ENCODE data around the gene CMSS1. TPM values are rescaled to one million over a fixed set of nuclear protein-coding genes. Genes with fewer than 3 reads are reported as not detected.
"Not testable (repeated sequence)": the region's sequence is repeated elsewhere in the genome, so short reads cannot be mapped to it uniquely, and the experiment has no call there.

Gene CMSS1
- total RNA-seq, 1 experiment from 2014 or later: 50.7 TPM

DNA sequence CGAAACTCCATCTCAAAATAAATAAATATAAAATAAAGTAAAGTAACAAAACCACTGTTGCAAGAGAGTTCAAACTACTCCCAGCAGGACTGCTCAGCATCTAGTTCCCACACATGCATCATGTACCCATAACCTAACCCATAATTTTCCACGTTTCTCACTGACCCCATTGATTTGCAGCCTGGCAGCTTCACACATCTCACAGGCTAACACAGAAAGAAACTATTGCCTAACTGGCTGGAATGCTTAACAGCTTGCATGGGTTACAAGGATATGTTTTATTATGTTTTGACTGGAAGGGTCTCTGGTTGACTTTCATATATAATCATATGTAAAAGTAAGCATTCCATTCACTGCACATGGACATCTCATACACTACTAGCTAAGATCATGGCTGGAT lies 387.5 kb downstream of the CMSS1 start:
- DNase-seq (ENCODE audit: low read depth, low spot score): no peak
- in situ Hi-C loops (cut with HindIII; ENCODE audit: low pct_unique_long_range_greater_than_20kb, low sequenced_read_pairs): no loop called here

DNA sequence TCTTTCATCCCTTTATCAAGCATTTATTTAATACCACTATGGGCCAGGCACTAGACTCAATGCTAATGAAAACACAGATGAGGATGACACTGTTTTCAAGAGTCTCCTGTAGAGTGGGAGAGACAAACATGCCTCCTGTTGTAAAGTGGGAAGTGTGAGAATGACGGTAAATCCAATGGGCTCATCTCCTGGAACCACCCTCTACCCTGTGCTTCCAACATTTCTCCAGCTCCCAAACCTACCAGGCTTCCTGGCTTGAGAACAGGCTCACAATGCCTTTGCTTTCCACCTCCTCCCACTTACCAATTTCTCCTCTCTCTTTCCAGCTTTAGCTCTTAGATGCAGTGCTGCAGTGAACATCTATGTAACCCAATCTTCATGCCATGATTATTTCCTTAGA lies 389.0 kb downstream of the CMSS1 start:
- in situ Hi-C loops (cut with HindIII; ENCODE audit: low pct_unique_long_range_greater_than_20kb, low sequenced_read_pairs): no loop called here

DNA sequence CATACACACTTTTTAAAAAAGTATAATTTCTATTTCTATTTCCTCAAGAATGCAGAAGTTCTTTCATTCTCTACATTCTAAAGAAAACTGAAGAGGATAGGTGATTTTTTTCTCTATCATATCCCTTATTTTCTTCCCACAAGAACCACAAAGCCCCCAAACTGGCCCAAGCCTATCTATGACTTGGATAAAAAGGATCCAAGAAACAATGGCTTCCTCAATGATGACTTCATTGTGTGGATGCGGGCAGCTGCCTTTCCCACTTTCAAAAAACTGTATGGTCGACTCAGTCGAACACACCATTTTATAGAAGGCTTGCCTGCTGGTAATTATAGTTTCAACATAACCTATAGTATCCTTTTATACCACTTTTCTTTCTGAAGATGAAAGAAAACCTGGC lies 390.2 kb downstream of the CMSS1 start:
- in situ Hi-C loops (cut with HindIII; ENCODE audit: low pct_unique_long_range_greater_than_20kb, low sequenced_read_pairs): no loop called here
- no peak for DNase-seq (ENCODE audit: low read depth, low spot score)

More for the DNA sequence above, 389.0 kb downstream of the CMSS1 start:
- DNase-seq (ENCODE audit: low read depth, low spot score): no peak

DNA sequence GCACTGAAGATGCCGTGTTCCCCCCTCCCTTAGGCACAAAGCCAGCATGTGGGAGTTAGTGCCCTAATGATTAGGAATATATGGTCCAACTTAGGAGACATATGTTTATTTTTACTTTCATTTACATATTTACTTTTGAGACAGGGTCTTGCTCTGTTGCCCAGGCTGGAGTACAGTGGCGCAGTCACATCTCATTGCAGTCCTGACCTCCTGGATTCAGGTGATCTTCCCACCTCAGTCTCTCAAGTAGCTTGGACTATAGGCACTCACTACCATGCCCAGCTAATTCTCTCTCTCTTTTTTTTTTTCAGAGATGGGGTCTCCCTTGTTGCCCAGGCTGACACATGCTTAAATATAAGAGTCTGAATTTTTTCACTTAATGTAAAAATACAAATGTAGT lies 391.5 kb downstream of the CMSS1 start:
- in situ Hi-C loops (cut with HindIII; ENCODE audit: low pct_unique_long_range_greater_than_20kb, low sequenced_read_pairs): no loop called here
- DNase-seq (ENCODE audit: low read depth, low spot score): no peak

DNA sequence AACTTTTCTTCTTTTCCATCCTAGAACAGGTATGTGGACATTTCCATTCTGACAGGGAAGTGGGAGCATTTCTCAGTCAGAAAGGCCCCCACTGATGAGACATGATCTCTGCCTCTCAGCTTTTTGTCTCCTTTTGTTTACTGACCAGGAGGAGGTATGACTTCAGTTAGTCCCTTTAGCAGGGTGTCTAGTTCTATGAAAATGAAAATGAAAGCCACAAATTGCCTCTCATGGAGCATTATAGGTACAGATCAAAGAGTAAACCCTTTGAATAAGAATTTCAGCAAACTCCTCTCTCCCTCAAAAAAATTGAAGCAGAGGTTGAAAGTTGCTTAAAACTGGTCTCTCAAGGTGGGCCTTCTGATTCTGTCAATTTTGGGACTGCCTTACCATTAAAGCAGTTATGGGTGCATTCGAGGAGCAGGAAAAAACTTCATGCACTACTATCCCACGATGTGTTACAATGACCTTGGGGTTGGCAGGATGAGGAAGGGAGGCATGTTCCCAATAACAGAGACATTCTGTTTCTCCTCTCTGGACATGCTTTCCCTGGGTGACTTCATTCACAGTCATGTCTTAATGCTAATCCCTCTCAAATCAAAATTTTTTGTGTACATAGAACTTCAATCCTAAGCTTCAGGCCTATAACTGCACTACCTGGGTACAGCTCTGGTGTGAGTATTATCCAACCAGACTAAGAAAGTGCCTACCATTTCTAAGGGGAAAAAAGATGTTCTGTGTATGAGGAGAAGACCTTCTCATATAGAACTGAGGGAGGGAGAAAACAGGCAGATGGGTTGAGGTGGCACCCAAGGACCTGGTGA lies 392.5 kb downstream of the CMSS1 start:
- no peak for DNase-seq (ENCODE audit: low read depth, low spot score)
- in situ Hi-C loops (cut with HindIII; ENCODE audit: low pct_unique_long_range_greater_than_20kb, low sequenced_read_pairs): no loop called here

DNA sequence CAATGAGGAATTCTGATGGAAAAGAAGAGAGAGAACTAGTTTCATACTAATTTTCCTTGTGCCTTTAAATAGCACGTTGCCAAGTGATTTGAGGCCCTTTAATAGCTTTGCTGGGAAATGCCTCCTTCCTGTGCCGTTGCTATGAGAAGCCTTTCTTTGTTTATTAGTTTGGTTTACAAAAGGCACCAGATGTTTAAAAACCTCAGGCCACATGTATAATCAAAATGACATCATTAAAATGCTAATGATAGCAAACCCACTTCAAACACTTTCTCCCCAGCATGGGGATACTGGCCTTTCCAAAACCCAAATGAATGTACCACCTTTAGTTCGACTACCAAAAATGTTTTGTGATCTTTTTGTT lies 393.1 kb downstream of the CMSS1 start:
- in situ Hi-C loops (cut with HindIII; ENCODE audit: low pct_unique_long_range_greater_than_20kb, low sequenced_read_pairs): no loop called here
- DNase-seq (ENCODE audit: low read depth, low spot score): peak; percentile 54

DNA sequence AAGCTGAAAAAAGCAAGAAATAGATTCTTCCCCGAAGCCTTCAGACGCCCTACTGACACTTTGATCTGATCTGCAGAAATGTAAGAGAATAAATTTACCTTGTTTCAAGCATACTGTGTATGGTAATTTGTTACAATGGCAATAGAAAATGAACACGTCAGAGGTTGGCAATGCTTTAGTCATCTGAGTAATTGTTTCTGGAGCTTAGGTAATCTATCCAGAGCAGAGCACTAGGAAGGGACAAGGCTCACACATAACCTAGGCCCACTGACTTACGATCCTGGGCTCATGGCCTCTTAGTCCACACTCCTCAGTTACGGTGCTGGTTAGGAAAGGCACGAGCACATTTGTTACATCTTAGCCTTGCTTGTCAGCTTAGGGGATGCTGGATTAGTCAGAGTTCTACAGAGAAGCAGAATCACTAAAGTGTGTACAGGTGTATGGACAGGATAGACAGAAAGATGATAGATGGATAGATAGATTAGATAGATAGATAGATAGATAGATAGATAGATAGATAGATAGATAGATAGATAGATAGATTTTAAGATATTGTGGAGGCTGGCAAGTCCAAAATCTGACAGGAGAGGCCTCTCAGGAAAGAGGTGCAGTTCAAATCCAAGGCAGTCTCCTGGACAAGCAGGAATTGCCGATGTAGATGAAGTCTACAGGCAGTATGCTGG lies 396.4 kb downstream of the CMSS1 start:
- in situ Hi-C loops (cut with HindIII; ENCODE audit: low pct_unique_long_range_greater_than_20kb, low sequenced_read_pairs): no loop called here
- DNase-seq (ENCODE audit: low read depth, low spot score): no peak

DNA sequence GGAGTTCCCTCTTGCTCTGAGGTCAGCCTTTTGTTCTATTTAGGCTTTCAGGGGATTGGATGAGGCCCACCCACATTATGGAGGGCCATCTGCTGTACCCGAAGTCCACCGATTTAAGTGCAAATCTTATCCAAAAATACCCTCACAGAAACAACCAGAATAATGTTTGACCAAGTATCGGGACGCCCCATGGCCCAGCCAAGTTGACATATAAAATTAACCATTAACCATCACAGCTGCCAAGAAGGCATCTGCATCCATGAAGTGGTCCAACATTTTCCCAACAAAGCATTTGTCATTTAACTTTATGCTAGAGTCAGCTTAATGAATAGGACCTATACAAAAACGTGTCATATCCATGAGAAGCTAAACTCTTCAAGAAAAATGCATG lies 396.9 kb downstream of the CMSS1 start:
- DNase-seq (ENCODE audit: low read depth, low spot score): no peak
- in situ Hi-C loops (cut with HindIII; ENCODE audit: low pct_unique_long_range_greater_than_20kb, low sequenced_read_pairs): no loop called here

DNA sequence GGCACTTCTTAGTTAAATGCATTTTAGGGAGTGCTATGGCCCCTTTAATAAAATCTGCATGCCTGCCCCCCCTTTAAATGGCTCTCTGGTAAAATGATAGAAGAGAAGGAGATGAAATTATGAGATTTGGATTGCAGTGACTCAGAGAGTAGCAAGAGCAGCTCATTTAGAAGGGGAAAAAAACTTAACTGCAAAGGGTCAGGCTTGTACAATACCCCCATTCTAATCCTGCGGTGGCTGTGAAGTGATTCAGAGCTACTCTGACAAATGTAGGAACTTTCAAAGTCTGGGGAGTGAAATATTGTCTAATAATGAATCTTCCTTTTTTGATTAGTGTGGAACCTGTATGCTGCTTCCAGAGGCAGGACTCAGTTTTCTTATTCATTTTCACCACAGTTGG lies 399.1 kb downstream of the CMSS1 start:
- in situ Hi-C loops (cut with HindIII; ENCODE audit: low pct_unique_long_range_greater_than_20kb, low sequenced_read_pairs): no loop called here
- peak; percentile 23 for DNase-seq (ENCODE audit: low read depth, low spot score)

DNA sequence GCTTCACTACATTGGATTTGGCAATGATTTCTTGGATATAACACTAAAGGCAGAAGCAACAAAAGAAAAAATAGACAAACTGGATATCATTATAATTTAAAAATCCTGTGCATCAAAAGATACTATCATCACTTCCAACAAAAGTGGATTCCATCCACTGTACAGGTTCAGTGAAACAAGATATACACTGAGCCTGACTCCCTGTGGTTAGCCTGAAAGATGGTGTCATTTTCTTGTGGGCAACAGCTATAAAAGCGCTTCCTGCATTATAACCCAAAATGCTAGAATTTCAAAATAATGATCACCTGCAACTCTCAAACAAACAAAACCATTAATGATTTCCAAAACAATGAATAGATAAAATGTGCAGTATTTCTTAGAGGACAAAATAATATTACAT lies 403.5 kb downstream of the CMSS1 start:
- in situ Hi-C loops (cut with HindIII; ENCODE audit: low pct_unique_long_range_greater_than_20kb, low sequenced_read_pairs): no loop called here
- no peak for DNase-seq (ENCODE audit: low read depth, low spot score)

DNA sequence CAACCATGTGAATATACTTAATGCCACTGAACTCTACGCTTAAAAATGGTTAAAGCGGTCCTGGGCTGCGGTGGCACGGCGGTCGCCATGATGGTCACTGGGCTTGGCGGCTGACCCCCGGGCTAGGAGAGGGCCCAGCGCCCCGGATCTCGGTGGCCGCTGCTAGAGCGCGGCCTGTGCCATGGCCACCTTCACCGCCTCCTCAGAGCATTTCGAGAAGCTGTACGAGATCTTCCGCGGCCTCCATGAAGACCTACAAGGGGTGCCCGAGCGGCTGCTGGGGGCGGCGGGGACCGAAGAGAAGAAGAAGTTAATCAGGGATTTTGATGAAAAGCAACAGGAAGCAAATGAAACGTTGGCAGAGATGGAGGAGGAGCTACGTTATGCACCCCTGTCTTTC lies 407.5 kb downstream of the CMSS1 start:
- in situ Hi-C loops (cut with HindIII; ENCODE audit: low pct_unique_long_range_greater_than_20kb, low sequenced_read_pairs): no loop called here
- DNase-seq (ENCODE audit: low read depth, low spot score): no peak

DNA sequence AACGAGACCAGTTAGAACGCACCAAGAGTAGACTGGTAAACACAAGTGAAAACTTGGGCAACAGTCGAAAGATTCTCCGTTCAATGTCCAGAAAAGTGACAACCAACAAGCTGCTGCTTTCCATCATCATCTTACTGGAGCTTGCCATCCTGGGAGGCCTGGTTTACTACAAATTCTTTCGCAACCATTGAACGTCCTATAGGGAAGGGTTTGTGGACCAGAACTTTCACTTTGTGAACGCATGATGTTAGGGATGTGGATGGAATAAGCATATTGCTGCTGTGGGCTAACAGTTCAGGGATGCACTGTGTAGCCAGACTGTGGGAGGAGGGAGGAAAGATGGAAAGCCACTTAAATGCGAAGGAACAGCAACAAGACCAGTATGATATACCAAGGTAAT lies 408.2 kb downstream of the CMSS1 start:
- in situ Hi-C loops (cut with HindIII; ENCODE audit: low pct_unique_long_range_greater_than_20kb, low sequenced_read_pairs): no loop called here
- DNase-seq (ENCODE audit: low read depth, low spot score): no peak

DNA sequence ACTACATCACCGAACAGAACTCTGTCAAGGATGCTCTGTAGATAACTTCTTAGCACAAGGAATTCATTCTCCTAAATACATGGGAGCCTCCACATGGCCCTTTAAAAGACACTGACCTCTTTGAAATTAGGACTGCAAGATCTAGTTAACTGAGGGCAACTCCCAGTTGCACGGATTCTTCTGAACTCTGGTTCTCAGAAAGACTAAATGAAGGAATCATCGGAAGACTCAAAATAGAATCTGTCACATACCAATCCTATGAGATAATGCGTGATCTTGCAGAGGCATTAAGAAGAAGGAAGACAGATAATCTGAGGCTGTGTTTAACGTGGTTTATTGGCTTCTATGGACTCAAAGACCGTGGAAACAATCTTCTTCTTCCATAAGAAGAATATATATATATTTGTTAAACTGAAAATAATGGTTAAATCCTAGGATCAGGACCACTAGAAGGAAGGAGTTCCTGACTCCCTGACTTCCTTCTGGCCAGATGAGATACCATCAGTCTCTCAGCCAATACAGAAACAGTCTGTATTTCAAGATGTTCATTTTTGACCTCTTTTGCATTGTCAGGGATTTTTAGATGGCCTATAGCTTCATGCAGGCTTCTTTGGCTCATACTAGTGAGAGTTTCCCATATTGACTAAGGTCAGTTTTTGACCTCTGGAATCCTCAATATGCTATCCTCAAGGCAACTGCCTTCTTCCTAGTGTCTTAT lies 409.2 kb downstream of the CMSS1 start:
- peak; percentile 39 for DNase-seq (ENCODE audit: low read depth, low spot score)
- in situ Hi-C loops (cut with HindIII; ENCODE audit: low pct_unique_long_range_greater_than_20kb, low sequenced_read_pairs): no loop called here

DNA sequence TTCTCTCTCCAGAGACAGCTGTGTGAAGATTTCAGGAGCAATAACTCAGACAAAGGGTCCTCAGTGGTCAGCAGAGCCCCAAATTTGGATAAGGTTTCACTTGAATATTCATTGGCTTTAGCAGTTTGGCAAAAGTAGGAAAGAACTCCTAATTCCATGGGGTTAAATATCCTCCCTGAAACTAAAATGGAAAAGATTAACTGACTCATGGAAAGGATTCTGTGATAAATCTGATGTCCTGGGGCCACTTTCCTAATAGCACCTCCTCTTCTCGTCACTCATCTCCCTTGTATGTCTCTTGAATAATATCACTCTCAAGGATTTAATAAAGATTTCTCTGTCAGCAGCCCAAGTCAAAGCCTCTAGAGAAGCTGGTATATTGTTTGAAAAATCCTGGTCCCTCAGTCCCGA lies 409.9 kb downstream of the CMSS1 start:
- DNase-seq (ENCODE audit: low read depth, low spot score): no peak
- in situ Hi-C loops (cut with HindIII; ENCODE audit: low pct_unique_long_range_greater_than_20kb, low sequenced_read_pairs): no loop called here

DNA sequence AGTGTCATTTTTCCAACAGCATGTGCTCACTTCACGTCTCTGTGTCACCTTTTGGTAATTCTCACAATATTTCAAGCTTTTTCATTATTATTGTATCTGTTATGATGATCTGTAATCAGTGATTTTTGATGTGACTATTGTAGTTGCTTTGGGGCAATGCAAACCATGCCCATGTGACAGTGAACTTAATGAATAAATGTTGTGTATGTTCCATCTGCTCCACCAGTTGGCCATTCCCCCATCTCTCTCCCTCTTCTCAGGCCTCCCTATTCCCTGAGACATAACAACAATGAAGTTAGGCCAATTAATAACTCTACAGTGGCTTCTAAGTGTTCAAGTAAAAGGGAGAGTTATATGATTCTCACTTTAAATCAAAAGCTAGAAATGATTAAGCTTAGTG lies 410.6 kb downstream of the CMSS1 start:
- in situ Hi-C loops (cut with HindIII; ENCODE audit: low pct_unique_long_range_greater_than_20kb, low sequenced_read_pairs): no loop called here
- no peak for DNase-seq (ENCODE audit: low read depth, low spot score)

DNA sequence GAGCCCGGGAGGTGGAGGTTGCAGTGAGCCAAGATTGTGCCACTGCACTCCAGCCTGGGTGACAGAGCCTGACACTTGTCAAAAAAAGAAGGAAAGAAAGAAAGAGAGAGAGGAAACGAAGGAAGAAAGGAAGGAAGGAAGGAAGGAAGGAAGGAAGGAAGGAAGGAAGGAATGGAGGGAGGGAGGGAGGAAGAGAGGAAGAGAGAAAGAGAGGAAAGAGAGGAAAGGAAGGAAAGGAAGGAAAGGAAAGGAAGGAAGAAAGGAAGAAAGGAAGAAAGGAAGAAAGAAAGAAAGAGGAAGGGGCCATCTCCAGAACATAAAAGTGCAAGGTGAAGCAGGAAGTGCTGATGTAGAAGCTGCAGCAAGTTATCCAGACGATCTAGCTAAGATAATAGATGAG lies 411.5 kb downstream of the CMSS1 start:
- DNase-seq (ENCODE audit: low read depth, low spot score); in situ Hi-C loops (cut with HindIII; ENCODE audit: low pct_unique_long_range_greater_than_20kb, low sequenced_read_pairs): not testable (repeated sequence)

DNA sequence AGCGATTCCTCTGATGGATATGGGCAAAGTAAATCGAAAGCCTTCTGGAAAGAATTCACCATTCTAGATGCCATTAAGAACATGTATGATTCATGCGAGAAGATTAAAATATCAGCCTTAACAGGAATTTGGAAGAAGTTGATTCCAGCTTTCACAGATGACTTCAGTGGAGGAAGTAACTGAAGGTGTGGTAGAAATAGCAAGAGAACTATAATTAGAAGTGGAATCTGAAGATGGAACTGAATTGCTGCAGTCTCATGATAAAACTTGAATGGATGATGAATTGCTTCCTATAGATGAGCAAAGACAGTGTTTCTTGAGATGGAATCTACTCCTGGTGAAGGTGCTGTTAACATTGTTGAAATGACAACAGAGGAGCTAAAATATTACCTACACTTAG lies 413.0 kb downstream of the CMSS1 start:
- in situ Hi-C loops (cut with HindIII; ENCODE audit: low pct_unique_long_range_greater_than_20kb, low sequenced_read_pairs): no loop called here
- no peak for DNase-seq (ENCODE audit: low read depth, low spot score)
